SK-N-SH (cell line): Measurements from ENCODE around the gene BSN. TPM values are rescaled to one million over a fixed set of nuclear protein-coding genes. Genes with fewer than 3 reads are reported as not detected.

ENCODE experiments used
- CTCF ChIA-PET: fragments of 300-600, 350-600 bp; formaldehyde crosslinking; extraction: SDS; loops from one replicate; lab custom pipeline; 2021; lab: Yijun Ruan, JAX
- POLR2A ChIA-PET: fragments of 350-600 bp; sonication (Branson Sonifier 250); formaldehyde crosslinking; extraction: SDS; loops from one replicate; lab custom pipeline; 2020; ENCODE audit warnings: antibody characterized with exemption, inconsistent platforms; lab: Yijun Ruan, JAX
- DNase-seq: peaks from one replicate; pipeline ENCODE4 v3.0.0; 2012
- H2AFZ ChIP-seq: fragments of 200-600 bp; sonication (generic); 2 replicates; pipeline ENCODE4 v1.8.1; 2016; ENCODE audit warnings: antibody characterized with exemption, mild to moderate bottlenecking, low read depth
- H3F3A ChIP-seq: fragments of 200-600 bp; sonication (generic); replicated peaks from 2 replicates; pipeline ENCODE3; 2016; ENCODE audit warnings: antibody characterized with exemption, mild to moderate bottlenecking; ENCODE audit not compliant: insufficient read depth
- H3K27ac ChIP-seq, 2 experiments: fragments of 200-500 bp in 1 of 2; fragments of 200-600 bp in 1 of 2; sonication (Bioruptor generic) in 1 of 2; sonication (generic), shearing (Covaris generic) in 1 of 2; 2 replicates each; pipeline versions ENCODE4 v1.5.1 to v1.6.1; 2014 to 2016; ENCODE audit warnings: low read depth in 2 of 2, inconsistent platforms in 1 of 2, low read length in 1 of 2, mild to moderate bottlenecking in 1 of 2, mixed read lengths in 1 of 2
- H3K27me3 ChIP-seq: fragments of 200-600 bp; sonication (generic), shearing (Covaris generic); 2 replicates; pipeline ENCODE4 v1.6.1; 2016; ENCODE audit warnings: mixed run types; ENCODE audit not compliant: insufficient read depth
- H3K36me3 ChIP-seq, 2 experiments: fragments of 200-500 bp in 1 of 2; fragments of 200-600 bp in 1 of 2; sonication (Bioruptor generic) in 1 of 2; sonication (generic) in 1 of 2; replicated peaks in 1 of 2; 2 replicates each; pipeline versions ENCODE3 to v1.5.1; 2014 to 2016; ENCODE audit warnings: low read length in 1 of 2, mild to moderate bottlenecking in 1 of 2; ENCODE audit not compliant: insufficient read depth in 2 of 2, control insufficient read depth in 1 of 2
- H3K4me1 ChIP-seq, 2 experiments: fragments of 200-500 bp in 1 of 2; fragments of 200-600 bp in 1 of 2; sonication (Bioruptor generic) in 1 of 2; sonication (generic), shearing (Covaris generic) in 1 of 2; 2 replicates each; pipeline versions ENCODE4 v1.5.1 to v1.6.1; 2014 to 2016; ENCODE audit warnings: low read depth in 1 of 2, low read length in 1 of 2, mixed run types in 1 of 2; ENCODE audit not compliant: insufficient read depth in 2 of 2, control insufficient read depth in 1 of 2
- H3K4me2 ChIP-seq: fragments of 200-600 bp; sonication (generic), shearing (Covaris generic); 2 replicates; pipeline ENCODE4 v1.6.1; 2017; ENCODE audit warnings: mixed run types
- H3K4me3 ChIP-seq, 2 experiments: fragments of 200-500 bp in 1 of 2; fragments of 200-600 bp in 1 of 2; sonication (Bioruptor generic) in 1 of 2; sonication (generic), shearing (Covaris generic) in 1 of 2; 2 replicates each; pipeline versions ENCODE4 v1.5.1 to v1.8.1; 2014 to 2016; ENCODE audit warnings: low read depth in 2 of 2, inconsistent platforms in 1 of 2, low read length in 1 of 2, mild to moderate bottlenecking in 1 of 2, mixed read lengths in 1 of 2, moderate library complexity in 1 of 2
- H3K79me2 ChIP-seq: fragments of 200-600 bp; sonication (generic); 2 replicates; pipeline ENCODE4 v1.8.1; 2017; ENCODE audit warnings: mild to moderate bottlenecking; ENCODE audit not compliant: insufficient read depth
- H3K9ac ChIP-seq: fragments of 200-600 bp; sonication (generic); 2 replicates; pipeline ENCODE4 v1.6.1; 2017; ENCODE audit warnings: mixed run types
- H3K9me2 ChIP-seq: fragments of 200-600 bp; sonication (generic); 2 replicates; pipeline ENCODE4 v1.6.1; 2017; ENCODE audit warnings: mixed run types
- H3K9me3 ChIP-seq: fragments of 200-600 bp; sonication (generic); 2 replicates; pipeline ENCODE4 v1.6.1; 2017; ENCODE audit warnings: mixed run types, mild to moderate bottlenecking, moderate library complexity
- H4K20me1 ChIP-seq: fragments of 200-600 bp; sonication (generic); 2 replicates; pipeline ENCODE4 v1.6.1; 2017; ENCODE audit warnings: mild to moderate bottlenecking, mixed run types; ENCODE audit not compliant: insufficient read depth
- ELF1 ChIP-seq: IDR thresholded peaks from 2 replicates; pipeline ENCODE4 v1.4.0; 2012
- EP300 ChIP-seq, 2 experiments: IDR thresholded peaks; 2 replicates each; pipeline versions ENCODE4 v1.4.0 to v1.6.1; 2012; ENCODE audit warnings: borderline replicate concordance in 1 of 2, low read depth in 1 of 2, low read length in 1 of 2
- FOSL2 ChIP-seq: IDR thresholded peaks from 2 replicates; pipeline ENCODE4 v1.4.0; 2012; ENCODE audit warnings: low read depth, mild to moderate bottlenecking, moderate library complexity, borderline replicate concordance
- FOXM1 ChIP-seq: IDR thresholded peaks from 2 replicates; pipeline ENCODE4 v1.4.0; 2012; ENCODE audit warnings: low read depth, mild to moderate bottlenecking
- GATA2 ChIP-seq: sonication (generic); formaldehyde crosslinking; IDR thresholded peaks from 2 replicates; pipeline ENCODE4 v1.5.0; 2020; ENCODE audit warnings: mild to moderate bottlenecking, missing genetic modification reagents
- MAX ChIP-seq: IDR thresholded peaks from 2 replicates; pipeline ENCODE4 v1.4.0; 2012; ENCODE audit warnings: low read depth
- MEF2A ChIP-seq: IDR thresholded peaks from 2 replicates; pipeline ENCODE4 v1.4.0; 2012; ENCODE audit warnings: low read depth, borderline replicate concordance
- MXI1 ChIP-seq: IDR thresholded peaks from 2 replicates; pipeline ENCODE4 v1.6.1; 2012; ENCODE audit warnings: mild to moderate bottlenecking, low read depth, low read length, improper control_type of control experiment
- PBX3 ChIP-seq: IDR thresholded peaks from 2 replicates; pipeline ENCODE4; 2012
- POLR2AphosphoS5 ChIP-seq: IDR thresholded peaks from 2 replicates; pipeline ENCODE4 v1.6.1; 2012; ENCODE audit warnings: low read depth, low read length
- RXRA ChIP-seq: IDR thresholded peaks from 2 replicates; pipeline ENCODE4 v1.4.0; 2012; ENCODE audit warnings: low read depth, mild to moderate bottlenecking, borderline replicate concordance
- SIN3A ChIP-seq: IDR thresholded peaks from 2 replicates; pipeline ENCODE4 v1.6.1; 2012; ENCODE audit warnings: low read depth, mild to moderate bottlenecking, low read length, moderate library complexity, borderline replicate concordance
- TCF12 ChIP-seq: IDR thresholded peaks from 2 replicates; pipeline ENCODE4 v1.4.0; 2012
- WGBS: methylation state at CpG from one replicate; pipeline ENCODE4 v1.1.6; 2017; ENCODE audit warnings: low lambda C conversion rate; 5-methylcytosine and 5-hydroxymethylcytosine counted together
- polyA plus RNA-seq, 3 experiments: library from polyadenylated mRNA; depleted of rRNA; stranded (reverse); fragments of >200 nt; gene quantifications; 2 replicates each; pipeline ENCODE4 v1.2.3, GENCODE V29; 2012
- TF ChIP-seq, protein P1 (sequence below): fragments of 150-350 bp; IDR thresholded peaks from 2 replicates; pipeline ENCODE4 v1.6.1; 2017; ENCODE audit warnings: antibody characterized with exemption, low read length, low read depth, borderline replicate concordance
- TF ChIP-seq, protein P2 (sequence below): fragments of 200-600 bp; sonication (generic); IDR thresholded peaks from 2 replicates; pipeline ENCODE4 v1.6.1; 2017; ENCODE audit warnings: antibody characterized with exemption, mild to moderate bottlenecking, moderate library complexity

BSN gene
- polyA plus RNA-seq, 1 of the 3 experiments (the other 2 are of a cell fraction) = 0.07 TPM

- Histone ChIP-seq H3K9me3 (no peaks in the 10 kb centered on the region), H2AFZ (no peak overlapping the region), H4K20me1 (no peaks in the 10 kb centered on the region), H3K36me3 (peaks cover 8 to 16% of the 10 kb centered on the region in 2 experiments), H3K9me2 (no peaks in the 10 kb centered on the region), H3F3A (no peaks in the 10 kb centered on the region), H3K4me3 (no peak overlapping the region), H3K27me3 (no peaks in the 10 kb centered on the region), H3K4me2 (no peak overlapping the region), H3K27ac (no peak overlapping the region), H3K79me2 (no peaks in the 10 kb centered on the region), H3K4me1 (no peaks in the 10 kb centered on the region), H3K9ac (no peak overlapping the region)
- DNase-seq = no peak
- ChIA-PET POLR2A (interaction anchor here (0.9 kb wide), 1 partner anchor 173 kb away, joined by 4 read pairs; no protein-coding TSS in a partner anchor), CTCF (interaction anchor here (1.2 to 1.9 kb wide), 4 partner anchors 9 to 173 kb away, joined by 3 to 14 read pairs (median 6); no protein-coding TSS in a partner anchor)
- 81% methylated on average over 4 of the region's 7 CpGs for WGBS
- TF ChIP-seq, protein P1, sequence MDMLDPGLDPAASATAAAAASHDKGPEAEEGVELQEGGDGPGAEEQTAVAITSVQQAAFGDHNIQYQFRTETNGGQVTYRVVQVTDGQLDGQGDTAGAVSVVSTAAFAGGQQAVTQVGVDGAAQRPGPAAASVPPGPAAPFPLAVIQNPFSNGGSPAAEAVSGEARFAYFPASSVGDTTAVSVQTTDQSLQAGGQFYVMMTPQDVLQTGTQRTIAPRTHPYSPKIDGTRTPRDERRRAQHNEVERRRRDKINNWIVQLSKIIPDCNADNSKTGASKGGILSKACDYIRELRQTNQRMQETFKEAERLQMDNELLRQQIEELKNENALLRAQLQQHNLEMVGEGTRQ = no peak
- TF ChIP-seq POLR2AphosphoS5 = no peak
- no peak for TF ChIP-seq RXRA
- TF ChIP-seq ELF1 = no peak
- no peak for TF ChIP-seq MXI1
- TF ChIP-seq SIN3A = no peak
- no peak for TF ChIP-seq MEF2A
- TF ChIP-seq EP300 (IDR thresholded peaks at IDR 0.05; ENCODE audit: borderline replicate concordance in 1 of 2, low read depth in 1 of 2, low read length in 1 of 2) = no peak
- no peak for TF ChIP-seq PBX3
- TF ChIP-seq, protein P2, sequence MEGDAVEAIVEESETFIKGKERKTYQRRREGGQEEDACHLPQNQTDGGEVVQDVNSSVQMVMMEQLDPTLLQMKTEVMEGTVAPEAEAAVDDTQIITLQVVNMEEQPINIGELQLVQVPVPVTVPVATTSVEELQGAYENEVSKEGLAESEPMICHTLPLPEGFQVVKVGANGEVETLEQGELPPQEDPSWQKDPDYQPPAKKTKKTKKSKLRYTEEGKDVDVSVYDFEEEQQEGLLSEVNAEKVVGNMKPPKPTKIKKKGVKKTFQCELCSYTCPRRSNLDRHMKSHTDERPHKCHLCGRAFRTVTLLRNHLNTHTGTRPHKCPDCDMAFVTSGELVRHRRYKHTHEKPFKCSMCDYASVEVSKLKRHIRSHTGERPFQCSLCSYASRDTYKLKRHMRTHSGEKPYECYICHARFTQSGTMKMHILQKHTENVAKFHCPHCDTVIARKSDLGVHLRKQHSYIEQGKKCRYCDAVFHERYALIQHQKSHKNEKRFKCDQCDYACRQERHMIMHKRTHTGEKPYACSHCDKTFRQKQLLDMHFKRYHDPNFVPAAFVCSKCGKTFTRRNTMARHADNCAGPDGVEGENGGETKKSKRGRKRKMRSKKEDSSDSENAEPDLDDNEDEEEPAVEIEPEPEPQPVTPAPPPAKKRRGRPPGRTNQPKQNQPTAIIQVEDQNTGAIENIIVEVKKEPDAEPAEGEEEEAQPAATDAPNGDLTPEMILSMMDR = no peak
- no peak for TF ChIP-seq TCF12
- no peak for TF ChIP-seq FOXM1
- no peak for TF ChIP-seq FOSL2
- no peak for TF ChIP-seq MAX
- no peak for TF ChIP-seq GATA2 (CRISPR knock-in tag)
These were observed 158.5 kb downstream of the BSN start for GRCh38 chr3:49712631-49713317.
